GM21367 (cell line): ENCODE data around the gene RTN4RL1.
"Not testable (repeated sequence)": the region's sequence is repeated elsewhere in the genome, so short reads cannot be mapped to it uniquely, and the experiment has no call there.

Source experiments
- ATAC-seq: cut with Tn5 transposase; IDR thresholded peaks from one replicate; pipeline ENCODE4 v1.9.1; 2021; ENCODE audit not compliant: unreplicated experiment

RTN4RL1 gene

GRCh38 chr17:2004435-2004952 is 20.6 kb downstream of the RTN4RL1 start:
- no peak for ATAC-seq

GRCh38 chr17:2003525-2003924 is 21.6 kb downstream of the RTN4RL1 start:
- ATAC-seq, result no peak

- ATAC-seq, result no peak
Measured at GRCh38 chr17:2002767-2003329, 22.3 kb downstream of the RTN4RL1 start.

GRCh38 chr17:1999557-2000251 is 25.4 kb downstream of the RTN4RL1 start:
- no peak for ATAC-seq

- no peak for ATAC-seq
Measured at GRCh38 chr17:1997927-1998742, 27.0 kb downstream of the RTN4RL1 start.

- ATAC-seq, result no peak
Measured at GRCh38 chr17:1997289-1997926, 27.7 kb downstream of the RTN4RL1 start.

GRCh38 chr17:1996800-1997288 is 28.3 kb downstream of the RTN4RL1 start:
- no peak for ATAC-seq

GRCh38 chr17:1995907-1996799 is 29.0 kb downstream of the RTN4RL1 start:
- no peak for ATAC-seq

GRCh38 chr17:1995321-1995892 is 29.7 kb downstream of the RTN4RL1 start:
- no peak for ATAC-seq

GRCh38 chr17:1994707-1995106 is 30.4 kb downstream of the RTN4RL1 start:
- no peak for ATAC-seq

GRCh38 chr17:1992541-1992940 is 32.6 kb downstream of the RTN4RL1 start:
- no peak for ATAC-seq

- ATAC-seq, result no peak
Measured at GRCh38 chr17:1989135-1989534, 36.0 kb downstream of the RTN4RL1 start.

- no peak for ATAC-seq
Measured at GRCh38 chr17:1986783-1987451, 38.2 kb downstream of the RTN4RL1 start.

- ATAC-seq, result no peak
Measured at GRCh38 chr17:1985686-1986085, 39.4 kb downstream of the RTN4RL1 start.

- ATAC-seq, result no peak
Measured at GRCh38 chr17:1985093-1985492, 40.0 kb downstream of the RTN4RL1 start.

- not testable (repeated sequence) for ATAC-seq
Measured at GRCh38 chr17:1982793-1983366, 42.3 kb downstream of the RTN4RL1 start.

- no peak for ATAC-seq
Measured at GRCh38 chr17:1980665-1981250, 44.4 kb downstream of the RTN4RL1 start.

GRCh38 chr17:1979182-1979985 is 45.8 kb downstream of the RTN4RL1 start:
- no peak for ATAC-seq
